PC-3 (cell line): ENCODE data around the gene IRF3. TPM values are rescaled to one million over a fixed set of nuclear protein-coding genes. Genes with fewer than 3 reads are reported as not detected.

Experiments used
- ATAC-seq: fragments of 200-7000 bp; cut with Tn5 transposase; 2 replicates; pipeline ENCODE4 v1.9.1; 2020; ENCODE audit warnings: mild to moderate bottlenecking, moderate library complexity
- BruUV-seq: library from RNA; stranded (reverse); fragments of 400-500 nt; replicated peaks from 2 replicates; lab custom pipeline; 2021; lab: Mats Ljungman, UMichigan
- CTCF ChIA-PET: fragments of 300-600 bp; sonication (Branson Sonifier 250); formaldehyde crosslinking; loops from one replicate; lab custom pipeline; 2022; ENCODE audit warnings: antibody characterized with exemption; lab: Charles Lee
- POLR2A ChIA-PET: fragments of 300-600 bp; sonication (Branson Sonifier 250); formaldehyde crosslinking; loops from one replicate; lab custom pipeline; 2022; ENCODE audit warnings: antibody characterized with exemption; ENCODE audit not compliant: unreplicated experiment; lab: Charles Lee
- DNase-seq: peaks from one replicate; pipeline ENCODE4 v3.0.0-alpha.2; 2015
- H2AFZ ChIP-seq: fragments of 300-600 bp; sonication (generic); 2 replicates; pipeline ENCODE4 v1.6.0; 2016; ENCODE audit warnings: antibody characterized with exemption, low read length
- H3F3A ChIP-seq: fragments of 300-600 bp; sonication (generic); one replicate; pipeline ENCODE4 v1.6.0; 2017; ENCODE audit warnings: antibody characterized with exemption, low read length, control low read depth, mild to moderate bottlenecking; ENCODE audit not compliant: unreplicated experiment
- H3K27ac ChIP-seq: fragments of 300-600 bp; sonication (generic); 2 replicates; pipeline ENCODE4 v1.5.1; 2016; ENCODE audit warnings: mild to moderate bottlenecking, low read length
- H3K27me3 ChIP-seq: fragments of 300-600 bp; sonication (generic); 2 replicates; pipeline ENCODE4 v1.6.1; 2016; ENCODE audit warnings: low read length, mixed read lengths
- H3K36me3 ChIP-seq: fragments of 300-600 bp; sonication (generic); 2 replicates; pipeline ENCODE4 v1.6.1; 2016; ENCODE audit warnings: low read depth, mixed run types, low read length, mixed read lengths
- H3K4me1 ChIP-seq: fragments of 300-600 bp; sonication (generic); 2 replicates; pipeline ENCODE4 v1.5.1; 2016; ENCODE audit warnings: low read length; ENCODE audit not compliant: insufficient read depth
- H3K4me2 ChIP-seq: fragments of 300-600 bp; sonication (generic); 2 replicates; pipeline ENCODE4 v1.6.0; 2016; ENCODE audit warnings: low read length
- H3K4me3 ChIP-seq: fragments of 300-600 bp; sonication (generic); 2 replicates; pipeline ENCODE4 v1.5.1; 2016; ENCODE audit warnings: mild to moderate bottlenecking, low read length, mixed read lengths
- H3K79me2 ChIP-seq: fragments of 300-600 bp; sonication (generic); 2 replicates; pipeline ENCODE4 v1.6.1; 2017; ENCODE audit warnings: low read length, mixed read lengths
- H3K9ac ChIP-seq: fragments of 300-600 bp; sonication (generic); 2 replicates; pipeline ENCODE4 v1.6.0; 2016; ENCODE audit warnings: mild to moderate bottlenecking, low read length
- H3K9me2 ChIP-seq: fragments of 300-600 bp; sonication (generic); replicated peaks from 2 replicates; pipeline ENCODE4 v1.6.1; 2016; ENCODE audit warnings: mixed run types, low read length, mixed read lengths
- H3K9me3 ChIP-seq: fragments of 300-600 bp; sonication (generic); 2 replicates; pipeline ENCODE4 v1.6.1; 2016; ENCODE audit warnings: low read length, mixed read lengths
- H4K20me1 ChIP-seq: fragments of 300-600 bp; sonication (generic); 2 replicates; pipeline ENCODE4 v1.6.1; 2016; ENCODE audit warnings: low read length, mixed read lengths
- CTCF ChIP-seq: fragments of 300-600 bp; sonication (generic); conservative IDR thresholded peaks from 2 replicates; pipeline ENCODE4 v1.5.1; 2017; ENCODE audit warnings: antibody characterized with exemption, low read depth, mild to moderate bottlenecking, low read length
- EZH2 ChIP-seq: fragments of 300-600 bp; sonication (generic); IDR thresholded peaks from one replicate; pipeline ENCODE4 v1.6.1; 2017; ENCODE audit warnings: antibody characterized with exemption, mild to moderate bottlenecking, low read length; ENCODE audit not compliant: unreplicated experiment
- EZH2phosphoT487 ChIP-seq: fragments of 300-600 bp; sonication (generic); IDR thresholded peaks from 2 replicates; pipeline ENCODE4 v1.6.1; 2018; ENCODE audit warnings: mild to moderate bottlenecking, antibody characterized with exemption, low read length, borderline replicate concordance
- intact Hi-C: fragments of 100-400 bp; cut with micrococcal nuclease; formaldehyde crosslinking; loops from 2 replicates; pipeline ENCODE4 v1.9.0; 2023
- total RNA-seq: library from RNA; depleted of rRNA; stranded (reverse); fragments of >200 nt; gene quantifications from 2 replicates; pipeline ENCODE4 v1.2.3, GENCODE V29; 2014

IRF3 gene
- total RNA-seq, 1 experiment from 2014 or later = 236 TPM

- ChIA-PET POLR2A (no interaction called here), CTCF (interaction anchor here (0.6 kb wide), 1 partner anchor 58 kb away, joined by 4 read pairs; the partner anchor contains the start of gene SCAF1)
- TF ChIP-seq EZH2 (no peak), CTCF (no peak), EZH2phosphoT487 (no peak)
- H3K9ac ChIP-seq = no peak overlapping the region
- no peaks in the 10 kb centered on the region for H3K4me1 ChIP-seq
- no peak overlapping the region for H3K27ac ChIP-seq
- no peaks in the 10 kb centered on the region for H4K20me1 ChIP-seq
- no peaks in the 10 kb centered on the region for H3K9me2 ChIP-seq
- DNase-seq = no peak
- H3K4me3 ChIP-seq = no peak overlapping the region
- no peak overlapping the region for H2AFZ ChIP-seq
- intact Hi-C loops = no loop called here
- H3K36me3 ChIP-seq = no peaks in the 10 kb centered on the region
- no peaks in the 10 kb centered on the region for H3K9me3 ChIP-seq
- H3K27me3 ChIP-seq = no peaks in the 10 kb centered on the region
- no TSS peak for BruUV-seq
- H3K79me2 ChIP-seq = no peaks in the 10 kb centered on the region
- H3F3A ChIP-seq = no peaks in the 10 kb centered on the region
- ATAC-seq = no peak
- no peak overlapping the region for H3K4me2 ChIP-seq
These were observed 33.7 kb upstream of the IRF3 start for GRCh38 chr19:49699364-49699763.

- Histone ChIP-seq H3K27ac (no peak overlapping the region), H3K4me1 (no peaks in the 10 kb centered on the region), H2AFZ (no peak overlapping the region), H3K4me3 (no peak overlapping the region), H3F3A (no peaks in the 10 kb centered on the region), H3K9ac (no peak overlapping the region), H3K27me3 (no peaks in the 10 kb centered on the region), H3K79me2 (no peaks in the 10 kb centered on the region), H3K9me3 (no peaks in the 10 kb centered on the region), H4K20me1 (no peaks in the 10 kb centered on the region), H3K4me2 (no peak overlapping the region), H3K36me3 (no peaks in the 10 kb centered on the region), H3K9me2 (no peaks in the 10 kb centered on the region)
- intact Hi-C loops = no loop called here
- TF ChIP-seq EZH2 (no peak), CTCF (no peak), EZH2phosphoT487 (no peak)
- CTCF ChIA-PET = no interaction called here
- BruUV-seq = no TSS peak
- ATAC-seq (no peak), DNase-seq (no peak)
- POLR2A ChIA-PET = interaction anchor here (0.6 kb wide), 1 partner anchor 1266 kb away, joined by 3 read pairs; no protein-coding TSS in a partner anchor
These were observed 31.2 kb upstream of the IRF3 start for GRCh38 chr19:49696865-49697264.

GRCh38 chr19:49696115-49696514 lies 30.5 kb upstream of the IRF3 start:
- Histone ChIP-seq H3K9me3 (no peaks in the 10 kb centered on the region), H3K79me2 (no peaks in the 10 kb centered on the region), H4K20me1 (no peaks in the 10 kb centered on the region), H3K4me2 (no peak overlapping the region), H3K36me3 (no peaks in the 10 kb centered on the region), H3F3A (no peaks in the 10 kb centered on the region), H3K9me2 (no peaks in the 10 kb centered on the region), H3K9ac (no peak overlapping the region), H3K27ac (no peak overlapping the region), H2AFZ (no peak overlapping the region), H3K4me3 (no peak overlapping the region), H3K4me1 (peaks cover 7% of the 10 kb centered on the region; the same call in 1 of the 2 replicates), H3K27me3 (no peaks in the 10 kb centered on the region)
- no peak for DNase-seq
- ChIA-PET CTCF (interaction anchor here (0.6 to 0.7 kb wide), 2 partner anchors 12 to 55 kb away, joined by 4 to 5 read pairs; no protein-coding TSS in a partner anchor), POLR2A (no interaction called here)
- ATAC-seq = no peak
- no peak for TF ChIP-seq CTCF
- no peak for TF ChIP-seq EZH2
- no peak for TF ChIP-seq EZH2phosphoT487
- BruUV-seq = no TSS peak
- intact Hi-C loops = no loop called here
